Measurements from ENCODE around the gene COLEC11.

COLEC11 gene

DNA sequence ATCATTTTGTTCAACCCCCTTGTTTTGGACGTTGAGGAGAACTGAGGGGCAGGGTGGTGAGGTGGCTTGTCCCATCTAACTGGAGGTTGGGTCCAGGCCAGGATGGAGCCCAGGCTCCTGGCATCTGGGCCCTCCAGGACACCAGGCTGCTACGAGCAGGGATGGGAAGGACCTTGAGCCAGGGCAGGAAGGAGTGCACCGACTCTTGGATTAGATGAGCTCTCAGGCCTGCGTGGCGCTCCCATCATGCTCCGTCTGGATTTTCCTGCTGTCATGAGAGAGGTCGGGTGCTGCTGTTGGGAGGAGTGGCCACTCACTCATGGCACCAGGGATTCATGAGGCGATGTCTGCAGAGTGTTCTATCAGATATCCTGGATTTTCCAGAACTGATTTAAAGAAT is 44.7 kb downstream of the COLEC11 start:
- DNase-seq: no peak

DNA sequence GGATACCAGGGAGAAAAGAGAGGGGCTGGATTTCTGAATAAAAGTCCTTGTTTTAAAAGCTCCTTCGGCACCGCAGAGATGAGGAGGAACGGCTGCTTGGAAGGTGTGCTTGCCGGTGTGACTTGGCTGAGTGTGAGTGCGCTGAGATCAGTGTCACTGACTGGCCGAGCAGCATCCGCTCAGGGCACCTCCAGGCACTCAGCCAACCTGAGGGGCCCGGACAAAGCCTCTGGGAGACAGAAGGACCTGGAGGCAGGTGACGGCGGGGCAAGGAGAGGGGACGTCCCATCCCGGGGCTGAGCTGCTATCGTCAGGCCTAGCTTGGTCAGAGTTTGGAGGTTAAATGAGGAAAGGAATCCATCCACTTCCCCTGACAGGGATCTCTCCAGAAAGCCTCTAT is 46.3 kb downstream of the COLEC11 start:
- DNase-seq: no peak

DNA sequence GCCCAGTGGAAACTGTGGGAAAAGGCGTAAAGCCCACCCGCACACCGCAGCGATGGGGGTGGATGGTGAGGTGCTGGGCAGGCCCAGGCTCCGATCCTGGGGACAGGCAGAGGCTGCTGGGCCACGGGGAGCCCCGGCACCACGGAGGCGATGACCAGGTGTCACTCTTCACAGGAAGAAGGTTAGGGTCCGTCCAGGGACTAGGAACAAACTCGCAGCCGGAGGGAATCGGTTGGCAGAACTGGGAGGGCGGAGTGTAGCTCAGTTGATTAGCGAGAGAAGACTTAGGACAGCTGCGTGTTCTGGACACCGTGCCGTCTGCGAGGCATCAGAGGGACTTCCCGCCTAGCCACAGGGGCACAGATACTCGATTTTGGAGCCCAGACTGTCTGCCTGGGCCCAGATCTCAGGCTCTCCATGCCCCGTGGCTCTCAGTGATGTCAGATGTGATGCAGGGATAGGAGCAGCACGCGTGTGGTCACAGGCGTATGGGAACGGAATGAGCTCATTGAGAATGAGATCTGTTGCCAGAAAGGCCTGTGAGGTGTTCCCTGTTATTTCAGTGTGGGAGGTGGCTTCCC is 47.0 kb downstream of the COLEC11 start:
- DNase-seq: no peak

DNA sequence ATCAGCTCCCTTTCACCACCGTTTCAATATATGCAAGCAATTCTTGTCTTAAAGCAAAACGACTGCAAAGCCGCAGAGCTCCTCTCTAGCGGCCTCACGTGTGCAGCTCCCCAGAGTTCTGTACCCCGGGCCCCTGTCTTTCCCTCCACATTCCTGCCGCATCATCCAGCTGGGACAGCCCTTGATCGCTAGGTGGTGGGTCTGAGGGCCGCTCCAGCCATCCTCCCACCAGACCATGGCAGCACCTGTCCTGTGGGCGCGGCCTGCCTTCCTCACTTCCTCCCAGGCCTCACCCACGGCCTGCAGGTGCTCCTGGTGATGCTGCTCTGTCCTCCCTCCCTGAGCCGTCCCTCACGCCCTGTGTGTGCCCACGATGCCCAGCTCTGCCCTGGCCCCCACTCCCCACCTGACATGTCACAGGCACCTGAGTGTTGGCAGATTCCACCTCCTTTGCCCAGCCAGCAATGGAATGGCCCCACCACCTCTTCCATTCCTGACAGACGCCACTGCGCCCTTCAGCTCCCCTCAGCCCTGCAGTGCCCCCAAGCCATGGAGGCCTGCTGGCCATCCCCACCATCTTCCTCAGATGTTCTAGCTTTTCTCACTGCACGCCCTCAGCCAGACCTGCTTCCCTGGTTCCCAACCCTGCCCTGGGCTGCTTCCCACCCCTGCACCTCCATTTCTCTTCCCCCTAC is 47.8 kb downstream of the COLEC11 start:
- no peak for DNase-seq

DNA sequence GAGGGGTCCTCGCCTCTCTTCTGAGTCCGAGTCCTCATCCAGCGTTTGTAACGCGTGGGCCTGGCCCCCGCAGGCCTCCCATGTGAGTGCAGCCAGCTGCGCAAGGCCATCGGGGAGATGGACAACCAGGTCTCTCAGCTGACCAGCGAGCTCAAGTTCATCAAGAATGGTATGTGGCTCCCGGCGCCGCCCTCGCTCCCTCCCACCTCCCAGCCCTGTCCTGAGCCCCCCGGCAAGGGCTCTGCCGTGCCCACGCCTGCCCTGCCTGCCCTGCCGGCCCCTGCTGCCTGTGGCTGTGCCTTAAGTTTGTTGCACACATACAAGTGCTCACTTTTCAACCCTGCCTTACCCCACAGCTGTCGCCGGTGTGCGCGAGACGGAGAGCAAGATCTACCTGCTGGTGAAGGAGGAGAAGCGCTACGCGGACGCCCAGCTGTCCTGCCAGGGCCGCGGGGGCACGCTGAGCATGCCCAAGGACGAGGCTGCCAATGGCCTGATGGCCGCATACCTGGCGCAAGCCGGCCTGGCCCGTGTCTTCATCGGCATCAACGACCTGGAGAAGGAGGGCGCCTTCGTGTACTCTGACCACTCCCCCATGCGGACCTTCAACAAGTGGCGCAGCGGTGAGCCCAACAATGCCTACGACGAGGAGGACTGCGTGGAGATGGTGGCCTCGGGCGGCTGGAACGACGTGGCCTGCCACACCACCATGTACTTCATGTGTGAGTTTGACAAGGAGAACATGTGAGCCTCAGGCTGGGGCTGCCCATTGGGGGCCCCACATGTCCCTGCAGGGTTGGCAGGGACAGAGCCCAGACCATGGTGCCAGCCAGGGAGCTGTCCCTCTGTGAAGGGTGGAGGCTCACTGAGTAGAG is 48.7 kb downstream of the COLEC11 start:
- DNase-seq: no peak

DNA sequence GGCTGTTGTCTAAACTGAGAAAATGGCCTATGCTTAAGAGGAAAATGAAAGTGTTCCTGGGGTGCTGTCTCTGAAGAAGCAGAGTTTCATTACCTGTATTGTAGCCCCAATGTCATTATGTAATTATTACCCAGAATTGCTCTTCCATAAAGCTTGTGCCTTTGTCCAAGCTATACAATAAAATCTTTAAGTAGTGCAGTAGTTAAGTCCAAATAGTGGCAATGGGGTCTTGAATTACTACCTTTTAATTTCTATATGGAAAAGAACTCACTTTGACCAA is 49.3 kb downstream of the COLEC11 start:
- peak; percentile 8 for DNase-seq

DNA sequence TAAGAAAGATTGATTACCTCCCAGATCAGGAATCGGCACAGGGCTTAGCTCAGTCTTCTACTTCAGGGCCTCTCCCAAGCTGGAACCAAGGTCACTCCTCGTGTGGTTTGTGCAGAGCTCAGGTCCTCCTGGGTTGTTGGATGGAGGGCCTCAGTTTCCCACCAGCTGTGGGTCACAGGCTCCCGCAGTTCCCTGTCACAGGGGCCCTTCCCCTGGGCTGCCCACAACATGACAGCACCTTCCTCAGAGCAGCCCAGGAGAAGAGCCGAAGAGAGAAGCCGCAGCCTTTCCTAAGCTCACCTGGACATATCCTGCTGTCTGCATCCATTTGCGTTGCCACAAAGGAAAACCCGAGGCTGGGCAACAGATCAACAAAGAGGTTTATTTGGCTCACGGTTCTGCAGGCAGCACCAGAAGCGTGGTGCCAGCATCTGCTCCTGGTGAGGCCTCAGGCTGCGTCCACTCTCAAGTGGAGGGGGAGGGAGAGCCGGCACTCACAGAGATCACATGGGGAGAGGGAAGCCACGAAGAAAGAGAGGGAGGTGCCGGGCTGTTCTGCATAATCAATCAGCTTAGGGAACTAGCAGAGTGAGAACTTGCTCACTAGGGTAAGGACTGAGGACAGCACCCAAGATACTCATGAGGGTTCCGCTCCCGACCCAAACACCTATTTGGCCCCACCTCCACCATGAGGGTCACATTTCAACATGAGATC is 50.1 kb downstream of the COLEC11 start:
- no peak for DNase-seq

DNA sequence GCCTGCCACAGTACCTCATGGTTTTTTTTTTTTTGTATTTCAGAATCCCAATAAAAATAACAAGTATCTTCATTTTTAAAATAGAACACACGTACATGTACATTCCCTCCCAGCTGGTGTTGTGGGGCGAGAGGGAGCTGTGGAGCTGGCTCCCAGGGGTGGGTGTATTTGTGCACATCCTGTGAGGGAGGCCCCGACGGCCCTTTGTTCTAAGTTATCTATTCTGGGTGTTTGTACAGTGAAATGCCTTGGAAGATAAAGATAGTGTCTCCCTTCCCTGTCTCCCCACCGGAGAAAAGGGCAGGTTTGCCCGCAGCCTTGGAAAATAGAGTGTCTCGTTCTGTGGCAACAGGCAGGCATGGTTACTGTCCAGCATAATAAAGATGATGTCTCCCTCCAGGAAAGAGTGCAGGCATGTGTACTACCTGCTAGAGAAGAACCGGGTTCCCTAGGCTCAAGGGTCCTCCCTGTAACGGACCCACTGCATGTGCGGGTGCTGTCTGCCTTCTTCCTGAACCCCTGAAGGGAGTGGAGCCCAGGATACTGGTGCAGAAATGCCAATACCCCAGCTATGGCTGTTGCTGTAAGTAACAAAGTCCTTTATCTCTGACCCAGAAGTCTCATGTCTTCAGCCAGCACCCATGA is 51.0 kb downstream of the COLEC11 start:
- DNase-seq: no peak

DNA sequence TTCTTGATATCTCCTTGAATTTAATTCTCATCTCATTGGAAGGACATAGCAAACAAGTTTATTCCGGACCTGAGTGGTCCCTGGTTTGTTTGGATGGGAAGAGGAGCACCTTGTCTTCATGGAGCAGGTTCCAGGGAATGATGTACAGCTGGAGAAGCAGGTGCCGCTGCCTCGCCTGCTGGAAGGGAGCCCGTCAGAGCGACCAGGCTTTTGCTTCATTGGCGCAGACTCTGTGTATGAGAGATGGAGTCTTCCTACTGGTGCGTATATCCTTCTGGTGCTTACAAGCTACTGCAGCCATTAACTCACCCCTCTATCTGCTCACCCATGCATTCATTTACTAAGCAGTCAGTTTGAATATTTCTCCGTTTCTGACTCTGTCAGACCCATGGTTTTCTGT is 51.5 kb downstream of the COLEC11 start:
- DNase-seq: no peak

DNA sequence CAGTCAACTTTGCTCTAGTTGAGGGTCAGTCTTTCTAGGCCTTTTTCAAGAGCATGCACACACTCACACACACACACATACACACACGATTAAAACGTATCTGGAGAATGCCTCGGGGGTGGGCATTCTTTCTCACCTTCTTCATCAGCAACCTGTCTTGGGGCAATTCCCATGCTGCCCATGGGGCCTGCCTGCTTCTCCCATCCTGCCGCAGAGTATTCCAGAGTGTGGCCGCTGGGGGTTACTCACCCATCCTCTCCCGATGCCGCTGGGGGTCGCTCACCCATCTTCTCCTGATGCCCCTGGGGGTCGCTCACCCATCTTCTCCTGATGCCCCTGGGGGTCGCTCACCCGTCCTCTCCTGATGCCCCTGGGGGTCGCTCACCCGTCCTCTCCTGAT is 52.3 kb downstream of the COLEC11 start:
- no peak for DNase-seq

DNA sequence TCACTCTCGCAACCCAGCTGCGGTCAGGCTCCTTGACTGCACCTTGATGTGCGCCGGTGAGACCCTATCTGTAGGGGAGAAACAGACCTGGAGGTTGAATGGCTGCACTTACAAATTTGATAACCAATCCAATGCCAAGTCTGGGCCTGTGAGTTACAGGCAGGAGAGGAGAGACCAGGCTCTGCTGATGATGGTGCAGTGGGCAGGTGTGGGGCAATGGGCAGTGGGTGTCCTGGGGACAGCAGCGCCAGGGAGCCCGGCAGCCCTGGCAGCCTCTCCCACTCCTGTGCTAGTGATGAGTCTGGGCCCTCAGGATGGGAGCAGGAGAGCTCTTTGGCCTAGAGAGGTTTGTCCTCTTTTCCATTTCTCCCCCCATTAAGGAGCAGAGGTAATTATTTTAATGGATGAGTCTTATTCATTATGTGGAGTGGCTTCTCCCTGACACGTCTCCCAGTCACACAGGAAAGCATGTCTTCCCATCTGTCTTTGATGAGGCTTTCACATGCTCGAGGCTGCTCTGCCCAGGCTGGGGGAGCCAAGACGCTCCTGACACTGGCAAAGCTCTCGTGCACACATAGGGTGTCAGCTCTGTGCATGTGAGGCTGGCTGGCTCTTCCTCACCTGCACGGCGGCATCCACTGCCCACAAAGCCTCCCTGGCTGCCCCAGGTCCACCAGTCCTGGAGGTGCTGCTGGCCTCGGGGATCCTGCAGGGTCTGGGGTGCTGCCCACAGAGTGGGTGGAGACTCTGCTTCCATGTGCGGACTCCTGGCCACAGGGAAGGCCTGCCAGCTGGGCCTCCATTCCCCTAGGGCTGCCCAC is 53.1 kb downstream of the COLEC11 start:
- no peak for DNase-seq

DNA sequence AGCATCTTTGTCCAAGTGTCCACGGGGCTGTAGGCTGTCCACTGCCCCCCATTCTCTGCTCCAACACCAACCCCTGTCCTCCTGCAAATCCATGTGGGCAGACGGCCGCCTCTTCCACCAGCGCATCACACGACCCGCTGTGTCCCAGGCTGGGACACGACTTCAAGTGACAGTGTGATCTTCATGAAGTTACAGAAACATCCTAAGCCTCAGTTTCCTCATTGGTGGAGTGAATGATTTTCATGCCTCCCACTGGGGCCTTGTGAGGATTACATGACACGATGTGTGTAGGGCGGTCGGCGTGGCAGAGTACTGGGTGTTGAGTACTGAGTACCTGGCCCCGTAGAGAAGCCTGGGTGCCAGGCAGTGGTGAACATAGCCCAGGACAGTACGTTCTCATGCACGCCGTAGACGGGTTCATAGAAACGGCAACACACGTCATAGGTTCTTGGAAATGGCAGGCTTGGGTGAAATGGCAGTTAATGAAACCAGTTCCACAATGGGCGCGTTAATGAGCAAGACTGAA is 53.8 kb downstream of the COLEC11 start:
- DNase-seq: no peak

DNA sequence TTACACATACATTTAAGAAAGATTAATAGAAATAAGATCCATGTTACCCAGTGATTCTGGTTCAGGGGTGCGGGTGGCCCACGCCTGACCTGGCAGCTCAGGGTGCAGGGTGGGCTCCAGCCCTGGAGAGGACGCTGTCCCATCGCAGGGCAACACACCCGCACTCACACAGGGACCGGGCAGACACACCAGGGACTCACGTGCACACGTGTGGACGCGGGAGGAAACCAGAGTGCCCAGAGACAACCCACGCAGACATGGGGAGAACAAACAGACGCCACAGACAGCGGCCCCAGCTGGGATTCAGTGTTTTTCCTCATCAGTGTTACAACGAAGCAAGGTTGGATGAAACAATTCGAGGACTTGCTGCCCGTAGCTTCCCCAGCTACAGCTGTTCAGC is 54.7 kb downstream of the COLEC11 start:
- no peak for DNase-seq

DNA sequence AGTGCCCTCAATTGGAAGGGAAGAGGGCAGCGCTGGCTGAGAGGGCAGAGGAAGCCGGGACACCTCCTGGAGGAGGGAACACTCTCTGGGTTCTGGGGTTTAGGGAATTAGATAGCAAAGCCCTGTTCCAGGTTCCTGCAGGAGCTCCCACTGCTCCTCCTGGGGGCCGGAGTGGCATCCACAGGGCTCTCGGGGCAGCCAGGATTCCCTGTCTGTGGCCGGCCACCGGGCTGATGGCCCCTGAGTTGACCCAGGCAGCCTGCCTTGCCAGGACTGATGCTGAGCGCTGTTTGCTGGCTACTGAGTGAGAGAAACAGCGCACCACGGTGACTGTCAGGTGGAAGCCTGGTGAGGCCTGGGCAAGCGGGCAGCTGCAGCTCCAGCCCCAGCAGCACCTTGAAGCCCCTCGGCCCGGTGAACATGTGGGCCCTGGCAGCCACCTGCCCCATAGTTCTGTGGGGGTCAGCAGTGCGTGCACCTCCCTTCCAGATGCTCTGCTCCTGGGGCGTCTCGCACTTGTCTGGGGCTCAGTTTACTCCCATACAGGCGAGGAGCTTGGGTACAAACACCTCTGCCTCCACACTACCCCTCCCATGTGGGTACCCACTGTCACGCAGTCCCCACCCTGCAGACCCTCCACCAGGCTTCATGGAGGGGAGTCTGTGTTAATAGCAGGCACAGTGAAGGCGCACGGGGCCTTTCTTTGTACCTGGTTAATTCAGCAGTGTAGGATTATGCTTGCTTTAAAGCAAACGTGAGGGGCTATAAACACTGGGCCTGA is 55.4 kb downstream of the COLEC11 start:
- DNase-seq: no peak

DNA sequence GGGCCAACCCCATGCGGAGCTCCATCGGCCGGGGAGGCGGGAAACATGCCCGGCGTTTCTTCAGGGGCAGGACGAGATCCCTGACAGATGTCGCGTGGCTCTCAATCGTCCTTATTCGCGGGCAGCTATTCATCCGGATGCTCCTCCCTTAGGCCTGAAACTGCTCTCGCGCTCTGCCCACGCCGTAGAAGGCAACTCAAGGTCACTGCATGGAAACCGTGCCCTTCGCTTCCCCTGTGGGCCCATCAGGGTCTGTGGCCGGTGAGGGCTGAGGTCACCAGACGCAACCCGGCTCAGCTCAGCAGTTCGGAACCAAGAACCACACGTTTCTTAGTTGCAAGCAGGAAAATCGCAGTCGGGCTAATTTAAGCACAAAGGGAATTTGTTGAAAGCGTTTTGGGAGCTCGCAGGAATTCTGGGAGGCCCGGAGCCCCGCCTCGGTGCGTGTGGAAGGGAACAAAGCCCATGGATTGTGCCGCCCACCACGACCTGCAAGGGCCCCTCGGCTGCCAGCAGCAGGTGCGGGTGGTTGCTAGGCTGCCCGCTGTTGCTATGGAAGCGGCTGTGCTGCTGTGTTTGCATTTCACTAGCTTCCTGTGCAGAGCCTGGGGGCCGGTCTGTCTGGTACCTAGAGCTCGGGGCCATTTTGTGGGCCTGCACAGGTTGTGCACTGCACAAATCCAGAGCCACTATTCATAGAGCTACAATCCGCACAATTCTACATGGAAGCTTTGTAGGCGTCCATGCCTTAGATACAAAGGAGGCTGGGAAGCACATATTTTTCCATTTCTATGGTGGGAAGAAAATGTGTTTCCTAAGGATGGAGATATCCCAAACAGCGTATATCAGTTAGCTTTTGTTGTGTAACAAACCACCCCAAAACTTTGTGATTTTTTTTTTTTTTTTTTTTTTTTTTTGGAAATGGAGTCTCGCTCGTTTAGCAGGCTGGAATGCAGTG is 57.1 kb downstream of the COLEC11 start:
- peak; percentile 83 for DNase-seq

DNA sequence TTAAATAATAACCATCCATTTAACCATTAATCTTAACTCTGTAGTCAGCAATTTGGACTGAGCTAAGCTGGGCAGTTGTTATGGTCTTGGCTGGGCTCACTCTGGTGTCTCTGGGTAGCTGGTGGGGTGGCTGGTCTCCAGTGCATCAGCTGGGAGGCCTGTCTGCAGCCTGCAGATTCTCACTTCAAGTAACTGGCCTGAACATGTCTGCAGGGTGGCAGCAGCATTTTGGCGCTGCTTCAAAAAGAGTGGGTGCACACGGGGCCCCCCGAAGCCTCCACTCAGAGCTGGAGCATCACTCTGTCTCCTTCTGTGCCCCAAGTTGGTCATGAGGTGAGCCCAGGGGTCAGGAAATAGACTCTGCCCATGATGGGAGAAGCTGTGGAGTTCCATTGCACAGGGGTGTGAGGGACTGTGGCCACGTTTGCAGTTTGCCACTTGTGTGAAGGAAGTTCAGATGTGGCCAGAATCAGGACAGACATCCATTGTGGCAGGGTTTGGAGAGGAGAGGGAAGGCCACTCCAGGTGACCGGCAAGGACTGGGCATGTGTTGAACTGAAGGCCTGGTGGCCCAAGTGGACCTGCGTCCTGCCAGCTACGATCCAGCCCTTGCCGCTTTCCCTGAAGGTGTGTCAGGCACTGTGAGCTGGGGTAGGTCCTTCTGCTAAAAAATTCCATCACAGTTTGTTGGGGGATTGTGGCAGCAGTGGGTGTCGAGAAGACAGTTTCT is 58.1 kb downstream of the COLEC11 start:
- no peak for DNase-seq

DNA sequence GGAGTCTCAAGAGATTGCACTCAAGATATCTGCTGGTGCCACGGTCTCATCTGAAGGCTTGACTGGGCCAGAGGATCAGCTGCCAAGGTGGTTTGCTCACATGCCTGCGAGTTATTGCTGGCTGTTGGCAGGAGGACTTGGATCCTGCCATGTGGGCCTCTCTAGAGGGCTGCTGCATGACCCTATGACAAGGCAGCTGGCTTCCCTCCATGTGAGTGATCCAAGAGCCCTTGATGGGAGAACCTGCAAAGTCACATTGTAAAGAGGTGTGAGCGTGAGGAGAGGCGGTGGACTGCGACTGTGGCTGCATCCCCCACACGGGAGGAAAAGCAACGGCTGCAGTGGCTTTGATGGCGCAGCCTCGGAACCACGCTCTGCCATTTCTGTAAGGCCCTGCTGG is 59.1 kb downstream of the COLEC11 start:
- DNase-seq: no peak

DNA sequence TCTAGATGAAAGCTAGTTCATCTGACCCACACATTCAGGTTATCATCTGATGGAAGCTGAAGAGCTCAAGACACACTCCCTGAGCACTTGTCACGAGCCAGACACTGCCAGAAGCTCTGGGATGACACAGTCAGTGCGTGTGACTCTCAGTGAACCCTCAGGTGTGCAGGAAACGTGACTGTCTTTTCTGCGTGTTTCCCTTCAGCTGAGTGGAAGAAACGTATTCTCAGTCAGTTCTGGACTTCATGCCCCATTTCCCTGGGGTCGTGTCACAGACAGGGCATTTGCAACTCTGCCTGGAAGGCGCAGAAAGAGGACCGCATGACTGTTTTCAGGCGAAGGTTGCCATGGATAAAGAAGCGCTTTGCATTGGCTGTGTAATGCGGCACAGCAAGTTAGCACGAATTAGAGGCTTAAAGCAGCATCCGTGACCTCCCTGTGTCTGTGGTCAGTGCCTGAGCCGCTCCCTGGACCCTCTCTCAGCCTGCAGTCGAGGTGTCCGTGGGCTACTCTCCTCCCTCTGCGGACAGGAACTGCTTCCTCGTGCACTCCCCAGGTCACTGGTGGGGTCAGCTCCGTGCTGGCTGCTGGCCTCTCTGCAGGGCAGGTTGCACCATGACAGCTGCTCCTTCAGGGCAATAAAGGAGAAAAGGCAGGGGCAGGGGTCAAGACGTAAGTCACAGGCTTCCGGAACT is 59.8 kb downstream of the COLEC11 start:
- no peak for DNase-seq
